A673 (cell line): ENCODE data around the gene ARSI.
"Not testable (repeated sequence)": the region's sequence is repeated elsewhere in the genome, so short reads cannot be mapped to it uniquely, and the experiment has no call there.

Source experiments
- EZH2 ChIP-seq: fragments of 200-600 bp; sonication (generic); IDR thresholded peaks from 2 replicates; pipeline ENCODE4 v1.6.1; 2017; ENCODE audit warnings: borderline replicate concordance, low read depth, mild to moderate bottlenecking, mixed read lengths, antibody characterized with exemption, low read length; ENCODE audit not compliant: poor library complexity, severe bottlenecking
- TF ChIP-seq, protein P1 (sequence below): fragments of 300-800, 200-600 bp; sonication (generic); conservative IDR thresholded peaks from 2 replicates; pipeline ENCODE4 v1.5.1; 2017; ENCODE audit warnings: low read depth, mild to moderate bottlenecking, antibody characterized with exemption, low read length, moderate library complexity, mixed read lengths

- TF ChIP-seq, protein P1, sequence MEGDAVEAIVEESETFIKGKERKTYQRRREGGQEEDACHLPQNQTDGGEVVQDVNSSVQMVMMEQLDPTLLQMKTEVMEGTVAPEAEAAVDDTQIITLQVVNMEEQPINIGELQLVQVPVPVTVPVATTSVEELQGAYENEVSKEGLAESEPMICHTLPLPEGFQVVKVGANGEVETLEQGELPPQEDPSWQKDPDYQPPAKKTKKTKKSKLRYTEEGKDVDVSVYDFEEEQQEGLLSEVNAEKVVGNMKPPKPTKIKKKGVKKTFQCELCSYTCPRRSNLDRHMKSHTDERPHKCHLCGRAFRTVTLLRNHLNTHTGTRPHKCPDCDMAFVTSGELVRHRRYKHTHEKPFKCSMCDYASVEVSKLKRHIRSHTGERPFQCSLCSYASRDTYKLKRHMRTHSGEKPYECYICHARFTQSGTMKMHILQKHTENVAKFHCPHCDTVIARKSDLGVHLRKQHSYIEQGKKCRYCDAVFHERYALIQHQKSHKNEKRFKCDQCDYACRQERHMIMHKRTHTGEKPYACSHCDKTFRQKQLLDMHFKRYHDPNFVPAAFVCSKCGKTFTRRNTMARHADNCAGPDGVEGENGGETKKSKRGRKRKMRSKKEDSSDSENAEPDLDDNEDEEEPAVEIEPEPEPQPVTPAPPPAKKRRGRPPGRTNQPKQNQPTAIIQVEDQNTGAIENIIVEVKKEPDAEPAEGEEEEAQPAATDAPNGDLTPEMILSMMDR = not testable (repeated sequence)
- not testable (repeated sequence) for TF ChIP-seq EZH2
These were observed 54.2 kb downstream of the ARSI start for GRCh38 chr5:150248493-150248892.
